Stimulated activated CD4-positive, alpha-beta T cell treated with anti-CD3 and anti-CD28 coated beads, Interleukin-12 subunit alpha, Interleukin-12 subunit beta, amount 100 ng/mL, for 48 hours (primary cell): ENCODE measurements around the gene UBE2R2.
"Not testable (repeated sequence)": the region's sequence is repeated elsewhere in the genome, so short reads cannot be mapped to it uniquely, and the experiment has no call there.

Experiments
- DNase-seq, 3 donors: peaks; one replicate each; pipeline ENCODE4 v3.0.0-alpha.2; 2020; ENCODE audit warnings: low read depth in 2 of 3, low spot score in 1 of 3

Gene UBE2R2

DNA sequence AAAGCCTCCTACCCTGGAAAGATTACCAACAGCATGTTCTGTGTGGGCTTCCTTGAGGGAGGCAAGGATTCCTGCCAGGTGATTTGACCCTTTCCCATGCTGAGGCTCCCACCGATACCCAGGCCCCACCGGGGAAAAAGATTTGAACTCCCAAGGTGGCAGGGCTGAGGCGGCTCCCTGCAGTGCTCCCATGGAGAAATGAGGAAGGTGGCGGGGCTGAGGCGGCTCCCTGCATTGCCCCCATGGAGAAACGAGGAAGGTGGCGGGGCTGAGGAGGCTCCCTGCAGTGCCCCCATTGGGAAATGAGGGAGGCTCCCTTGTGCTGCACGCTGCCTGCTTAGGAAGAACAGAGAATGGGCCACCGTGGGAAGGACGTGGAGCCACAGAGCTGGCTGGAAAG is 18.4 kb upstream of the UBE2R2 start:
- DNase-seq, result no peak

DNA sequence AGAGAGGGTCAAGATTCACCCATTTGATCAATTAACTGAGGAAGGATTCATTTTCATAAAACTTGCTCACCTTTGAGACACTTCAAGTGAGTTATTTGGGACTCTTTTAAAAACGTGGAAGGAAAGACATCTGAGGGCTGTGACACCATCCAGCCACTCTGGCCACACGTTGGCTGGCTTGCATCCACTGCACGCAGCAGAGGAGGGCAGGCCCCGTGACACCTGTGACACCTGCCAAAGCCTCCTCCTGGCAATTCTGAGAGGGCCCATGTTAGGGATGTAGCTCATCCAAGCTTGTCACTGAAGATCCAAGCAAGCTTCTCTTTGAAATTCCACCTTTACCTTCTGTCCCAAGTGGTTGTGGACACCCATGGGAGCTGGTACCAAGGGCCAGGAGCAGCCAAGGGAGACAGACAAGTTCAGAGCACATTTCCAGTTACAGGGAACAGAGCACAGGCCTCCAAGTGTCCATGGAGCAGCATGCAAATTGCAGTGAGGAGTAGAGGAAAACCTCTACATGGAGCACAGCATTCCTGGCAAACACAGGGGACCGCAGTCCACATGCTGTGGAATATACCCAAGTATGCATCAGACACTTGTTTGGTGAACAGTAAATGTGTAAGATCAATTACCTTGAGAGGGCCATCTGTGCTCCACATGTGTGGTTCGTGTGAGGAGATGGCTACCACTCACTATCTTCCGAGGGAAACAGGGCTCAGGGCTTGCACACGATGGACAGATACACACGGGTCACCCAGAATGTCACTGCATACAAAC is 16.8 kb upstream of the UBE2R2 start:
- no peak for DNase-seq

DNA sequence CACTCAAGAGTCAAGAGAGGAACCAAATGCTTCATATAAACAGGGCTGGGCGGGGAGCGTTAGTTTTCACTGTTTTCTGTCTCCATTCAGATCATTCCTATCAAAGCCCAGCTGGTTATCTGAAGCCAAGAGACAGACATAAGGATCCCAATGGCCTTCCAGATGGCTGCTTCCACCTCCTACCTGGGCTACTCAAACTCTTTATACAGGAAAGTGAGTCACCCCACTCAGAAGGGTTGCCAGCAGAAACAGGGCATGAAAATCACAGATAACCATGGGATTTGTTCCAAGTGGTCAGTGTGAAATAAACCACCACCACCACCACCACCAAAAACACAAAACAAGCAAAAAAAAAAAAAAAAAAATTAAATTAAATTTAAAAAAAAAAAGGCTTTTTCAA is 16.1 kb upstream of the UBE2R2 start:
- DNase-seq, result no peak

DNA sequence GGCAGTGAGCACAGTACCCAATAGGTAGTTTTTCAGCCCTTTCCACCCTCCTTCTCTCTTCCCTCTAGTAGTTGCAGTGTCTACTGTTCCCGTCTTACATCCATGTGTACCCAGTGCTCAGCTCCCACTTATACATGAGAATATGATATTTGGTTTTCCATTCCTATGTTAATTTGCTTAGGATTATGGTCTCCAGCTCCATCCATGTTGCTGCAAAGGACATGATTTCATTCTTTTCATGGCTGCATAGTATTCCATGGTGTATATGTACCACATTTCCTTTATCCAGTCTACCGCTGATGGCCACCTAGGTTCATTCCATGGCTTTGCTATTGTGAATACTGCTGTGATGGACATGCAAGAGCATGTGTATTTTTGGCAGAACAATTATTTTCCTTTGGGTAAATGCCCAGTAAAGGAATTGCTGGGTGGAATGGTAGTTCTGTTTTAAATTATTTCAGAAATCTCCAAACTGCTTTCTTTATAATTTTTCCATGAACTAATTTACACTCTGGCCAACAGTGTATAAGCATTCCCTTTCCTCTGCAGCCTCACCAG is 14.9 kb upstream of the UBE2R2 start:
- DNase-seq, result not testable (repeated sequence)

DNA sequence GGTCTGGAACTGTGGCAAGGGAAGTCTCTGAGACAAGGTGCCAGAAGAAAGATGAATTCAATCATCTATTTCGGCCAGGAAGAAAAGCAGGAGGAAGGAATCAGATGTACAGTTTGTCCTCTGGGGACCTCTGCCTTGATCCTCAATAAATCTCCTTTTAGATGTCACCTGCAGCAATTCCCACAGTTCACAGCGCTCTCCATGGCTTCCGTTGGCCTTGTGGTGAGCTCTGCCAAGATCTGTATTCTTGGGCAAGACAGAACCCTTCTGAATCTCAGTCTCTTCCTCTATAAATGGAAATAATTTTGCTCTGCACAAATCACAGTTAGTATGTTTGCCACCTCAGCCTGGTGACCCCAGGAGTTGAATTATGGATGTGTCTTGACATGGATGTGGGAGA is 12.8 kb upstream of the UBE2R2 start:
- DNase-seq, result not testable (repeated sequence)

DNA sequence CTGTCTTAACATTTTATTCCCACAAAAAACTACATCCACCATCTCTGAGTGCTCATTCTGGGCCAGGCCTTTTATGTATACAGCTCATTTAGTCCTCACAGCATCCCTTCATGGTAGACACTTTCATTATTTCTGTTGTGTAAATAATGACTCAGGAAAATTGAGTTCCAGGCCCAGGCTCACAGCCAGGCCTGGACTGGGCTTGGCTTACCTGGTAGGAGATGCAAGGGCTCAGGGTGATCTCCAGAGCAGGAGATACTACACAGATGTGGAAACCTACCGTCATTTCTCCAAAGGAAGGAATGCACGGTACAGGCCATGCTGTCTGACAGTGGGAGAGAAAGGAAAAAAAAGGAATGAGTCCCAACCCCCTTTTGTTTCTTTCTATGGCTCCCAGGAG is 9.8 kb upstream of the UBE2R2 start:
- DNase-seq, result not testable (repeated sequence)

DNA sequence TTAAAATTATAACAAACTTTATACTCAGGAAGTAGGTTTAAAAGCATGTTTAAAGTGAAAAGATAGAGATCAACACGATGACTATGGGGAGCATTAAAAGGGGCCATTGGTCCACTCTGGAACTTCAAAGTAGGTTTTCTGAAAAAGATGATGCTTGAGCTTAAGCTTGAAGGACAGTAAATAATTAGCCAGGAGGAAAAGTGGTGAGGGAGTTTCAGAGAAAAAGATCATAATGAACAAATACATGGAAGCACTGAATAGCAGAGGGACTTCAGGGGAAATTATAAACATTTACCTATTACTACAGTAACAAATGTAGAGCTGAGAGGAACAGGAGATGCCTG is 8.0 kb upstream of the UBE2R2 start:
- not testable (repeated sequence) for DNase-seq

DNA sequence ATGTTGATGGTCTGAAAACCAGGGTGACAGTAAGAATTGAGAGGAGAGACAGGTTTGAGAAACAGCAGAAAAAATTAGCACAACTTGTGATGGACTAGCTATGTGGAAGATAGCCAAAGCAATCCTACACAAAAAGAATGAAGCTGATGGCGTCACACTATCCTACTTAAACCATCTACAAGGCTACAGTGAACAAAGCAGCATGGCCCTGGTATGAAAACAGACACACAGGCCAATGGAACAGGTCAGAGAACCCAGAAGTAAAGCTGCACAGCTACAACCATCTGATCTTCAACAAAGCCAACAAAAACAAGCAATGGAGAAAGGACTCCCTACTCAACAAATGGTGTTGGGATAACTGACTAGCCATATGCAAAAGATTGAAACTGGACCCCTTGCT is 7.5 kb upstream of the UBE2R2 start:
- DNase-seq, result no peak

DNA sequence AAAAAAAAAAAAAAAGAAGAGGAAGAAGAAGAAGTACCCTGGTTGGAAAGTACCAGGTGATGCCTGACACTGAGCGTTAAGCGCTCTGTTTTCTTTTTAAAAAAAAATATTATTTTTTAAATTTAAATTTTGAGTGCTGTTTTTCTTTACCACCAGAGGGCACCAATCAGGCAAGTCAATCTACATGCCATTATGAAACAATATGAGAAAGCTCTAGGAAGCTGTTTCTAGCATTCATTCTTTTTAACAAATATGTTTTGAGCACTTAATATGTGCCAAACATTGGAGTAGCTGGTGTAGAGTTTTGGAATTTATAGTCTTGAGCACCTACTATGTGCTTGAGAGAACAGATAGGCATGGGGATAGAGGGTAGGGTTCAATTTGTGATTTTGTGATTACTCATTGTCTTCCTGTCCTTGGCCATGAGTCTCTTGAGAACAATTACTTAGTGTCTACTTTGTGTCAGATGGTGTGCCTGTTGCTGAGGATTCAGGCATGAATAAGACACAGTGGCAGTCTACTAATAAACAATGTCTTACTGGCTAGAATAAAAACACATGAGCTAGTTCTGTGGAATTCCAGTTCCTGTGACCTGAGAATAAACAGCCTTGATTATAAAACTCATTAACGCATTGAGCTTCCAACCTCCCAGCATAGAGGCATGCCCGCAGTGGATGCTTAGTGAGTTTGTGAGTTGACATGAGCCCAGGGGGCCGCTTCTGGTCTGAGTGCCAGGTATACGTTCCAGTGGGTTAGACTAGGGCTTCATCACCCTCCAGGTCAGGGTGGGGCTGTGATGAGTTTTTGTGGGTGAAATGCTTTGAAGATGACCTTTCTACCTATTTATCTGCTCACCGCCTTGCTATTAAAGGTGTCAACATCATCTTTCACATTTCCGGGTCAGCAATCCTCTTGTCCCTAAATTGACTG is 3.0 kb upstream of the UBE2R2 start:
- DNase-seq, result no peak

DNA sequence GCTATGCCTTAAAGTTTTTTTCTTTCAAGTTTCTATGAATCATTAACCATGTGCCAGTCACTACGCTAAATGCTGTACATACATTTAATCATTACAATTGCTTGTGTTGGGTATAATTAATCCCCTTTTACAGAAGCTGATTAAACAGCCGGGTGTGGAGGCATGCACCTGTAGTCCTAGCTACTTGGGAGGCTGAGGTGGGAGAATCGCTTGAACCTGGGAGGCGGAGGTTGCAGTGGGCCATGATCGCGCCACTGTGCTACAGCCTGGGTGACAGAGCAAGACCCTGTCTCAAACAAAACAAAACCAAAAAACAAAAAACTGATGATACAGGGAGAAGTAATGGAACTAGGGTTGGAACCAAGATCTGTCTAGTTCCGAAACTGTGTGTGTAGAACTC is 1.2 kb upstream of the UBE2R2 start:
- no peak for DNase-seq

DNA sequence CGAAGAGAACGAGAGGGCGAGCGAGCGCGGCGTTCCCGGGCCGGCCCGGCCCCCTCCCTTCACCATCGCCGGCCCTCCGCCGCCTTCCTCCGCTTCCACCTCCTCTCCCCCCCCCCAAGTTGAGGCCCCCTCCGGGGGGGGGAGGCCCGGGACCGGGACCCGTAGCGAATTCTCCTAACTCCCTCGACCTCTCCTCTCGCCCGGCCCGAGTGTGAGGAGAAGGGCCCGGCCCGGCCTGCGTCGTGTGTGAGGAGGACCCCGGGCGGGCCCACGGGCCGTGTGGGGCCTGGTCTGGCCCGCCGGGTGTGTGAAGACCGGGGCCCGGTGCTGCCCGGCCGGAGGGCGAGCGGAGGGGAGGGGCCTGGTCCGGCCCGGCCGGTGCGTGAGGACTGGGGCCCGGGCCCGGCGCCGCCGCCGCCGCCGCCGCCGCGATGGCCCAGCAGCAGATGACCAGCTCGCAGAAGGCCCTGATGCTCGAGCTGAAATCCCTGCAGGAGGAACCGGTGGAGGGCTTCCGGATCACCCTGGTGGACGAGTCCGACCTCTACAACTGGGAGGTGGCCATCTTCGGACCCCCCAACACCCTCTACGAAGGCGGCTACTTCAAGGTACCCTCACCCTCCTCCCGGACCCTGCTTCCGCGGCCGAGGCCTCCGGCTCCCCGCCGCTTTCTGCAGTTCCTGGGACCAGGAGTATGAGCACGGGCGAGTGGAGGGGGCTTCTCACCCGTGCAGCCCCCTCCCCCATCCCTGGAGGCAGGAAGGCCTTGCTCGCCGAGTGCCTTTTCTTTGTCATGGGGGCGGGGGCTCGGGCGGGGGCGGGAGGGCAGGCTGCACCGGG is 587 bp downstream of the UBE2R2 start:
- peak; percentile 14 to 32 (median 26) for DNase-seq

DNA sequence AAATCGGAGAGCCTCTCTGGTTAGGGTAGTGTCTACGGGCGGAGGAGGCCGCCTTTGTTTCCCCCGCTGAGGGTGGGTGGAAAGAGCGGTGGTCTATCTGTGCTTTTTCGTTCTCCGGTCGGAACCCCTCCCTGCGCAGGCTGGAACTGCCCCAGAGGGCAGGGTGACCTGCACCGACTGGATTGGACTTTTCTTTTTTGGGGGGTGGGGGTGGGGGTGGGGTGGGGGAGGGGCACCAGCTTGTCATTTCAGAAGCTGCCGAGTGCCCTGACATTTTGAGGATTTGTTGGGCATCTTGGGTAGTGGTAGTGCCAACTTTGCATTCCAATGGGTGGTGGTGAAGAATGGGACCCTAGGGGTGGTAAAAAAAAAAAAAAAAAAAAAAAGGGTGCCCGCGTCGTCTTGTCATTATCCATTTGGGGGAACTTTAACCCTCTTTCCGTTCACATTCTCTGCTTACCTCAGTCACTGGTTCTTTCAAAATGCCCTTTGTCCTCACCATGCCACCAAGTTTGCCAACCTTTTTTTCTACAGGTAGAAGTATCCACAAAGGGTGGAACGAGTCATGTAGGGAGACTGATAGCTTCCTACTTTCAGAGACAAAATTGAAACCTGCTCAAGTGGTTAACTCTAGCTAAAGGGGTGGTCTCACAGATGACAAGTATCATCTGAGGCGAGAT is 1.3 kb downstream of the UBE2R2 start:
- peak in 1 of 3 donors; percentile 47 for DNase-seq

DNA sequence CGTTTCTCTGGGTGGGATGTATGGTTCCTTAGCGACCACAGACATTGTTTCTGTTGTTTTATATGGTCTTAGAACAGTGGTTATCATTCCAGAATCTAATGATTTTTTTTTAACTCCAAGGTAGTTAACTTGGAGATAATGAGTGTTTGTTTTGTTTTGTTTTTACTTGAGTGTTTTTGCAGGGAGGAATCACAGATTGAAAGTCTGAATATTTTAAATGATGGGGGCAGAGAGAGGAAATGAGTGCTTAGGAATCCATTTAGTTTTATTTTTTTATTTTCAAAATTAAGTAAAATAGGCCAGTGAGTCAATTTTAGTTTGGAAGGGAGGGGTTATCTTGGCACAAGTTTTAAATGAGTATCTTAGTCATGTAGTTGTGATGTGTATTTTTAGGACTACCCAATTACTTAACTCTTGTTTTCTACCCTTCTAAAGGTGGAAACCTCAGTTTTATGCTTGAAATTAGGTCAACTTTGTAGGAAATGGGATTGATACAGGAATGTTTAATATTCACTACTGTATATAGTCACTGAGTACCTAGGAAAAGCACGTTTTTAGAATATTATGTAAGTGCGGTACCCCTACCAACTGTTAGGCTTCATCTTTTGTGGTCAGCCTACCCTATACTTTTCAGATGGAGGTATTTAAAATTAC is 2.0 kb downstream of the UBE2R2 start:
- DNase-seq, result no peak

DNA sequence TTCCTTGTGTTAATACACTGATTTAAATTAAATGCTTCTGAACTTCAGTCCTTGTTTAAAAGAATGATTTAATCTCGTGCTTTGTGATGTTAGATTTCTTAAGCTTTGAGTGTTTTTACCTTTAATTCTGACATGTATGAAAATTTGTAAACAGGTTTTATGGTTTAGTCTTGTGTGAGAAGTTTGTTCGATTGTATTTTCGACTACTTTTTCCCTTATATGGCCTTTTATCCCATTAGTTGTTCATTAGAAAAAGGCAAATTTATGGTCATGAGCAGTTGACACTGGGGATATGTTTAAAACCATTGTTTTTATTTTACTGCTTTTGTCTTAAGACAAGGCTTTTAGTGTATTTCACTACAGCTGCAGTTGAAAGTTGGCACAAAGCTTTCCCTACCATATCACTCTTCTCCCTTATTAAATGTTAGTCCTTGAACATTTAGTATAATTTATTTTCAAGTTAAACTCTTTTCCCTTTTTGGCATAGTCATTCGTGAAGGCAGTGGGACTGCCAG is 3.3 kb downstream of the UBE2R2 start:
- DNase-seq, result no peak

DNA sequence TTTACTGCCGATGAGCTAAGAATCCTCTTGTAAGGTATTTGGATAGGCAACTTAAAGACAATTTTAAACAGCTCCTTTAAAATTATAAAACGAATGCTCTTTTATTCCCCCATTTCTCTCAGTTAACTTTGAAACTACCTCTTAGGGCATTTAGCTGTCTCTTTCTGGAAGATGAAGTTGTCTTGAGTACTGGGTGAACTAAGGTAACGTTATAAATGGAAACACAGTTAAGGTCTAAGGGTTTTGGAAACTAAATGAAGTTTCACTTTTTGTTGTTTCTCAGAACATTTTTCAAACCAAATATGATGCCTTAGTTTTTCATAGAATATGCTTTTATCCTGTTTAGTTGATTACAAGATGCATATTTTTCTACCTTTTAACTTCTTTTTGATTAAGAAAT is 6.8 kb downstream of the UBE2R2 start:
- DNase-seq, result no peak

DNA sequence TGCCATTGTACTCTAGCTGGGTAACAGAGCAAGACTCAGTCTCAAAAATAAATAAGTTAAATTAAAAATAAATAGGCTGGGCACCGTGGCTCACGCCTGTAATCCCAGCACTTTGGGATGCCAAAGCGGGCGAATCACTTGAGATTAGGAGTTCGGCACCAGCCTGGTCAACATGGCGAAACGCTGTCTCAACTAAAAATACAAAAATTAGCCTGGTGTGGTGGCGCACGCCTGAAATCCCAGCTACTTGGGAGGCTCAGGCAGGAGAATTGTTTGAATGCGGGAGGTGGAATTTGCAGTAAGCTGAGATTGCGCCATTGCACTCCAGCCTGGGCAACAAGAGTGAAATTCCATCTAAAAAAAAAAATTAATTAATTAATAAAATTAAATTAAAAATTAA is 10.3 kb downstream of the UBE2R2 start:
- DNase-seq, result not testable (repeated sequence)

DNA sequence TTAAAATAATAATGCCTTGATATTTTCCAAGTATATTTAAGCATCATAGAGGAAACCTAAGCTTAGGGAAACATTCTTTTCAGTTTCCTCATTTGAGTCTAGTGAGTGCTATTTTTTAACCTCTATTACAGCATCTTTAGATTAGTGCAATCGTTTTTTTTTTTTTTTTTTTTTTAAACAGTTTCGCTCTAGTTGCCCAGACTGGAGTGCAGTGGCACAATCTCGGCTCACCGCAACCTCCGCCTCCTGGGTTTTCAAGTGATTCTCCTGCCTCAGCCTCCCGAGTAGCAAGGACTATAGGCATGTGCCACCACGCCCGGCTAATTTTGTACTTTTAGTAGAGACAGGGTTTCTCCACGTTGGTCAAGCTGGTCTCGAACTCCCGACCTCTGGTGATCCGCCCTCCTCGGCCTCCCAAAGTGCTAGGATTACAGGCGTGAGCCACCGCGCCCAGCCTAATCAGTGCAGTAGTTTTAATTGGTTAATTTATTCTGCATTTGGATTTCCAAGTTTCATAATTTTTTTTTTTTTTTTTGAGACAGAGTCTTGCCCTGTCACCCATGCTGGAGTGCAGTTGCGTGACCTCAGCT is 12.8 kb downstream of the UBE2R2 start:
- not testable (repeated sequence) for DNase-seq

DNA sequence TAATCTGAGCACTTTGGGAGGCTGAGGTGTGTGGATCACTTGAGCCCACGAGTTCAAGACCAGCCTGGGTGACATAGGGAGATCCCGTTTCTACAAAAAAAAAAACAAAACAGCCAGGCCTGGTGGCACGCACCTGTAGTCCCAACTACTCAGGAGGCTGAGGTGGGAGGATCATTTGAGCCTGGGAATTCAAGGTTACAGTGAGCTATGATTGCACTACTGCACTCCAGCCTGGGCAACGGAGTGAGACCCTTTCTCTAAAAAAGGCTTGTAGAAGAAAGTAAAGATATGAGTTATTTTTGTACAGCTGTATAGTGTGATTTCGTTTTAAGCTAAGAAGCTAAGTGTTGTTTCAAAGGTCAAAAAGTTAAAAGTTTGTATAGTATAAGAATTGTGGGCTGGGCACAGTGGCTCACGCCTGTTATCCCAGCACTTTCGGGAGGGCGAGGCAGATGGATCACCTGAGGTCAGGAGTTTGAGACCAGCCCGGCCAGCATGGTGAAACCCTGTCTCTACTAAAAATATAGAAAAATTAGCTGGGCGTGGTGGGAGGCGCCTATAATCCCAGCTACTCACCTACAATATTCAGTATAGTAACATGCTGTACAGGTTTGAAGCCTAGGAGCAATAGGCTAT is 18.8 kb downstream of the UBE2R2 start:
- DNase-seq, result no peak

DNA sequence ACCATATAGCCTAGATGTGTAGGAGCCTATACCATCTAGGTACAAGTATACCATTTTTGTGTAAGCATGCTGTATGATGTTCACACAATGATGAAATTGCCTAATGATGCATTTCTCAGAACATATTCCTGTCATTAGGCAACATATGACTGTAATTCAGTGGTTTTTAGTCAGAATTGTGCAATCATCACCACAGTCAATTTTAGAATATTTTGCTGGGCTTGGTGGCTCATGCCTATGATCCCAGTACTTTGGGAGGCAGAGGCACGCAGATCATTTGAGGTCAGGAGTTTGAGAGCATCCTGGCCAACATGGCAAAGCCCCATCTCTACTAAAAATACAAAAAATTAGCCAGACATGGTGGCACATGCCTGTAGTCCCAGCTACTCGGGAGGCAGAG is 19.3 kb downstream of the UBE2R2 start:
- DNase-seq, result peak in 2 of 3 donors; percentile 13 to 40
